GM12878 (cell line): ENCODE measurements around the gene AFMID. TPM values are rescaled to one million over a fixed set of nuclear protein-coding genes. Genes with fewer than 3 reads are reported as not detected.

ENCODE experiments used
- CHD1 ChIP-seq: IDR thresholded peaks from 2 replicates; pipeline ENCODE4 v1.6.1; 2012; ENCODE audit warnings: low read depth, low read length, improper control_type of control experiment
- CHD4 ChIP-seq: fragments of 200-600 bp; sonication (generic); IDR thresholded peaks from 2 replicates; pipeline ENCODE4 v1.6.1; 2016; ENCODE audit warnings: mild to moderate bottlenecking
- CUX1 ChIP-seq: IDR thresholded peaks from 2 replicates; pipeline ENCODE4 v1.6.1; 2012; ENCODE audit warnings: improper control_type of control experiment, low read depth, low read length; ENCODE audit not compliant: insufficient replicate concordance
- EZH2 ChIP-seq: IDR thresholded peaks from 2 replicates; pipeline ENCODE4 v1.6.1; 2012; ENCODE audit warnings: low read depth, mild to moderate bottlenecking, control low read depth, inconsistent platforms, low read length, borderline replicate concordance; ENCODE audit not compliant: control insufficient read depth
- IRF4 ChIP-seq: IDR thresholded peaks from 2 replicates; pipeline ENCODE4 v1.6.1; 2011; ENCODE audit warnings: low read depth, low read length
- MLLT1 ChIP-seq: fragments of 450-650 bp; IDR thresholded peaks from 2 replicates; pipeline ENCODE4 v1.6.1; 2016; ENCODE audit warnings: mild to moderate bottlenecking
- NFYA ChIP-seq: IDR thresholded peaks from 2 replicates; pipeline ENCODE4 v1.6.1; 2011; ENCODE audit warnings: low read depth, mild to moderate bottlenecking, low read length, improper control_type of control experiment, borderline replicate concordance
- SIN3A ChIP-seq: IDR thresholded peaks from 2 replicates; pipeline ENCODE4 v1.6.1; 2012; ENCODE audit warnings: low read depth, low read length, improper control_type of control experiment
- SMAD5 ChIP-seq: IDR thresholded peaks from 2 replicates; pipeline ENCODE4 v1.6.1; 2016; ENCODE audit warnings: antibody characterized with exemption, low read depth
- STAT1 ChIP-seq: fragments of 450-650 bp; conservative IDR thresholded peaks from 2 replicates; pipeline ENCODE4 v1.6.1; 2014; ENCODE audit warnings: antibody characterized with exemption, mild to moderate bottlenecking
- YBX1 ChIP-seq: fragments of 450-650 bp; IDR thresholded peaks from 2 replicates; pipeline ENCODE4 v1.6.1; 2016; ENCODE audit warnings: antibody characterized with exemption
- YY1 ChIP-seq: IDR thresholded peaks from 2 replicates; pipeline ENCODE4 v1.6.1; 2011; ENCODE audit warnings: low read depth, mild to moderate bottlenecking, low read length
- ZBTB11 ChIP-seq: fragments of 450-650 bp; formaldehyde crosslinking; IDR thresholded peaks from 2 replicates; pipeline ENCODE4 v1.5.0; 2022; ENCODE audit warnings: mild to moderate bottlenecking, missing genetic modification characterization
- ZBTB40 ChIP-seq: fragments of 450-650 bp; IDR thresholded peaks from 2 replicates; pipeline ENCODE4 v1.6.1; 2016; ENCODE audit warnings: mild to moderate bottlenecking, moderate library complexity, borderline replicate concordance
- polyA plus RNA-seq, 11 experiments: library from polyadenylated mRNA; depleted of rRNA in 4 of 11; unstranded in 6 of 11; stranded (reverse) in 5 of 11; fragments of >200 nt; fragmentation: Nextera tagmentation in 4 of 11; fragmentation: Illumina TruSeq in 1 of 11; extraction: Ambion mirVana in 4 of 11; extraction: Trizol in 1 of 11; gene quantifications; 1 replicate in 1 of 11; 2 replicates in 10 of 11; pipeline versions ENCODE4 v1.2.1 to v1.2.3, GENCODE V29; 2011 to 2016; ENCODE audit warnings: inconsistent platforms in 2 of 11, missing spikeins in 2 of 11, low read depth in 1 of 11
- total RNA-seq, 4 experiments: library from RNA; depleted of rRNA in 3 of 4; stranded (reverse); fragments of >200 nt in 3 of 4; fragmentation: Illumina TruSeq in 1 of 4; extraction: Trizol in 1 of 4; gene quantifications; 2 replicates each; pipeline versions ENCODE4 v1.2.1 to v1.2.3, GENCODE V29; 2013 to 2021

AFMID gene
- total and polyA plus RNA-seq, 10 of the 15 experiments (the other 5 are each of a cell fraction or from before 2014, with no cell fraction given) = 36.1 to 98.8 (median 51.6) TPM

- TF ChIP-seq CUX1 (no peak), YY1 (no peak), CHD4 (no peak), SIN3A (no peak), YBX1 (no peak), IRF4 (no peak), MLLT1 (no peak), CHD1 (no peak), EZH2 (no peak), NFYA (no peak), ZBTB40 (no peak), STAT1 (no peak), ZBTB11 (CRISPR knock-in tag) (no peak), SMAD5 (no peak)
Measured at GRCh38 chr17:78144147-78144719, 42.9 kb upstream of the AFMID start (continued).
